Smooth muscle cell (in vitro differentiated cells): Measurements from ENCODE around the gene GNL2. TPM values are rescaled to one million over a fixed set of nuclear protein-coding genes. Genes with fewer than 3 reads are reported as not detected.

Experiments
- DNase-seq: peaks from one replicate; lab custom pipeline; 2025; ENCODE audit not compliant: unreplicated experiment; lab: John Stamatoyannopoulos, UW
- H2AFZ ChIP-seq: fragments of 200-600 bp; sonication (generic); 2 replicates; pipeline ENCODE4 v1.6.0; 2016; ENCODE audit warnings: antibody characterized with exemption, low read depth, mild to moderate bottlenecking
- H3F3A ChIP-seq: fragments of 200-600 bp; sonication (generic); 2 replicates; pipeline ENCODE4 v1.6.0; 2017; ENCODE audit warnings: antibody characterized with exemption, low read depth
- H3K27ac ChIP-seq: fragments of 200-600 bp; sonication (generic); 2 replicates; pipeline ENCODE4 v1.5.1; 2016; ENCODE audit warnings: low read depth, mild to moderate bottlenecking
- H3K27me3 ChIP-seq: fragments of 200-600 bp; sonication (generic); 2 replicates; pipeline ENCODE4 v1.6.1; 2016; ENCODE audit warnings: low read depth, mild to moderate bottlenecking
- H3K36me3 ChIP-seq: fragments of 200-600 bp; sonication (generic); 2 replicates; pipeline ENCODE4 v1.5.1; 2016; ENCODE audit warnings: low read depth
- H3K4me1 ChIP-seq: fragments of 200-600 bp; sonication (generic); 2 replicates; pipeline ENCODE4 v1.5.1; 2016; ENCODE audit warnings: low read depth
- H3K4me2 ChIP-seq: fragments of 200-600 bp; sonication (generic); 2 replicates; pipeline ENCODE4 v1.6.0; 2016; ENCODE audit warnings: mild to moderate bottlenecking
- H3K4me3 ChIP-seq: fragments of 200-600 bp; sonication (generic); 2 replicates; pipeline ENCODE4 v1.5.1; 2016; ENCODE audit warnings: mild to moderate bottlenecking
- H3K79me2 ChIP-seq: fragments of 200-600 bp; sonication (generic); 2 replicates; pipeline ENCODE4 v1.6.0; 2016; ENCODE audit warnings: low read depth, mild to moderate bottlenecking
- H3K9ac ChIP-seq: fragments of 200-600 bp; sonication (generic); 2 replicates; pipeline ENCODE4 v1.6.0; 2016; ENCODE audit warnings: low read depth
- H3K9me3 ChIP-seq: fragments of 200-600 bp; sonication (generic); replicated peaks from 2 replicates; pipeline ENCODE4 v1.5.1; 2016; ENCODE audit warnings: low read depth
- H4K20me1 ChIP-seq: fragments of 200-600 bp; sonication (generic); 2 replicates; pipeline ENCODE4 v1.6.0; 2016; ENCODE audit warnings: low read depth
- CTCF ChIP-seq: fragments of 200-600 bp; sonication (generic); IDR thresholded peaks from 2 replicates; pipeline ENCODE4 v1.5.1; 2017; ENCODE audit warnings: borderline replicate concordance, mild to moderate bottlenecking, antibody characterized with exemption; ENCODE audit not compliant: insufficient read depth, poor library complexity, severe bottlenecking
- WGBS: methylation state at CpG from one replicate; pipeline ENCODE4 v1.1.7; 2016; ENCODE audit warnings: low lambda C conversion rate; 5-methylcytosine and 5-hydroxymethylcytosine counted together
- polyA plus RNA-seq: library from polyadenylated mRNA; unstranded; fragments of >200 nt; fragmentation: Nextera tagmentation; extraction: Ambion mirVana; gene quantifications from 2 replicates; pipeline ENCODE4 v1.2.1, GENCODE V29; 2016
- total RNA-seq: library from RNA; depleted of rRNA; stranded (reverse); fragments of >200 nt; gene quantifications from 2 replicates; pipeline ENCODE4 v1.2.3, GENCODE V29; 2014

GNL2 gene
- total and polyA plus RNA-seq, 2 experiments from 2014 or later = 57.4 to 61.2 TPM

- H3K36me3 ChIP-seq = no peaks in the 10 kb centered on the region
- DNase-seq = no peak
- H3K4me3 ChIP-seq = no peak overlapping the region
- no peak overlapping the region for H2AFZ ChIP-seq
- no peaks in the 10 kb centered on the region for H3F3A ChIP-seq
- H3K79me2 ChIP-seq = no peaks in the 10 kb centered on the region
- no peak for TF ChIP-seq CTCF
- no peaks in the 10 kb centered on the region for H3K9me3 ChIP-seq
- 76% methylated on average over 10 of the region's 10 CpGs for WGBS
- no peak overlapping the region for H3K27ac ChIP-seq
- no peaks in the 10 kb centered on the region for H3K4me1 ChIP-seq
- no peak overlapping the region for H3K9ac ChIP-seq
- no peaks in the 10 kb centered on the region for H4K20me1 ChIP-seq
- H3K4me2 ChIP-seq = no peak overlapping the region
- H3K27me3 ChIP-seq = peaks cover 82% of the 10 kb centered on the region
These were observed 25.7 kb upstream of the GNL2 start for GRCh38 chr1:37621326-37621870.

GRCh38 chr1:37620707-37621106, 25.0 kb upstream of the GNL2 start:
- Histone ChIP-seq H2AFZ (no peak overlapping the region), H4K20me1 (no peaks in the 10 kb centered on the region), H3K9me3 (no peaks in the 10 kb centered on the region), H3F3A (no peaks in the 10 kb centered on the region), H3K36me3 (no peaks in the 10 kb centered on the region), H3K27ac (no peak overlapping the region), H3K27me3 (peaks cover 81% of the 10 kb centered on the region), H3K4me2 (no peak overlapping the region), H3K4me3 (no peak overlapping the region), H3K9ac (no peak overlapping the region), H3K79me2 (no peaks in the 10 kb centered on the region), H3K4me1 (no peaks in the 10 kb centered on the region)
- 85% methylated on average over 6 of the region's 6 CpGs for WGBS
- DNase-seq = no peak
- TF ChIP-seq CTCF = no peak

DNA sequence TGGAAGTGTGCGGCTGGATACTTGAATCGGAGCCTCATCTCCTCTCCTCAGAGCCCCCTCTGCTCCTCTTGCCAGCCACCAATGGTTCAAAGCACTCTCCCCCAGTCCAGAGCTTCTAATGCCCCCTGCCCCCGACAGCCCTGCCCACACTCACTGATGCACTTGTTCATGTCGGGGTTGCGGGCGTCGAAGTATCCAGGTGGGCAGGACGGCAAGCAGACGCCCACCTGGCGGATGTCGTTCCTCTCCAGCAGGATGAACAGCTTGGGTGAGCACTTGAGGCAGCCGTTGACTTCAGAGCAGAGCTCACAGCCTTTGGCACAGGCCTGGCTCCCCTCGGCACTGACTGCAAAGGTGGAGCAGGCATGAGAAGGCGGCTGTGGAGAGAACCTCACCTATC, 20.6 kb upstream of the GNL2 start:
- no peak for DNase-seq
- Histone ChIP-seq H3K27ac (no peak overlapping the region), H3K9ac (no peak overlapping the region)

More for the DNA sequence above, 20.6 kb upstream of the GNL2 start:
- Histone ChIP-seq H3F3A (no peaks in the 10 kb centered on the region), H3K4me2 (no peak overlapping the region), H3K4me3 (no peak overlapping the region), H2AFZ (no peak overlapping the region), H3K79me2 (no peaks in the 10 kb centered on the region), H3K27me3 (peaks cover 79% of the 10 kb centered on the region), H3K36me3 (no peaks in the 10 kb centered on the region), H3K9me3 (no peaks in the 10 kb centered on the region), H4K20me1 (no peaks in the 10 kb centered on the region), H3K4me1 (no peaks in the 10 kb centered on the region)
- TF ChIP-seq CTCF = no peak
- 84% methylated on average over 14 of the region's 14 CpGs for WGBS
